Ovary (tissue), 3 donors: ENCODE data around the gene PER3.

Experiments
- EP300 ChIP-seq: sonication (generic); formaldehyde crosslinking; IDR thresholded peaks from one replicate; pipeline ENCODE4 v1.6.1; 2017; ENCODE audit warnings: antibody characterized with exemption
- POLR2A ChIP-seq: fragments of 450-650 bp; IDR thresholded peaks from one replicate; pipeline ENCODE4 v1.6.1; 2017; ENCODE audit warnings: antibody characterized with exemption, mild to moderate bottlenecking, moderate library complexity
- TF ChIP-seq, protein P1 (sequence below), 3 donors: fragments of 450-650 bp in 2 of 3; fragments of 200-600 bp in 1 of 3; IDR thresholded peaks; one replicate each; pipeline versions ENCODE4 v1.5.1 to v1.8.0; 2016 to 2022; ENCODE audit warnings: antibody characterized with exemption in 3 of 3, mild to moderate bottlenecking in 1 of 3
- donor health status: DM: no; HTN: no; CAD: no.

DNA sequence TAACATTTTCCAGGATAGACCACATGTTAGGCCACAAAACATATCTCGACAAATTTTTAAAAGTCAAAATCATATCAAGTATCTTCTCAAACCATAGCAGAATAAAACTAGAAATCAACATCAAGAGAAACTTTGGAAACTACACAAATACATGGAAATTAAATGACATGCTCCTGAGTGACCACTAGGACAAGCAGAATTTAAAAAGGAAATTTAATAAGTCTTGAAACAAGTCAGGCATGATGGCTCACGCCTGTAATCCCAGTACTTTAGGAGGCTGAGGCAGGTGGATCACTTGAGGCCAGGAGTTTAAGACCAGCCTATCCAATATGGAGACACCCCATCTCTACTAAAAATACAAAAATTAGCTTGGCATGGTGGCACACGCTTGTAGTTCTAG, 95.1 kb downstream of the PER3 start:
- TF ChIP-seq, protein P1, sequence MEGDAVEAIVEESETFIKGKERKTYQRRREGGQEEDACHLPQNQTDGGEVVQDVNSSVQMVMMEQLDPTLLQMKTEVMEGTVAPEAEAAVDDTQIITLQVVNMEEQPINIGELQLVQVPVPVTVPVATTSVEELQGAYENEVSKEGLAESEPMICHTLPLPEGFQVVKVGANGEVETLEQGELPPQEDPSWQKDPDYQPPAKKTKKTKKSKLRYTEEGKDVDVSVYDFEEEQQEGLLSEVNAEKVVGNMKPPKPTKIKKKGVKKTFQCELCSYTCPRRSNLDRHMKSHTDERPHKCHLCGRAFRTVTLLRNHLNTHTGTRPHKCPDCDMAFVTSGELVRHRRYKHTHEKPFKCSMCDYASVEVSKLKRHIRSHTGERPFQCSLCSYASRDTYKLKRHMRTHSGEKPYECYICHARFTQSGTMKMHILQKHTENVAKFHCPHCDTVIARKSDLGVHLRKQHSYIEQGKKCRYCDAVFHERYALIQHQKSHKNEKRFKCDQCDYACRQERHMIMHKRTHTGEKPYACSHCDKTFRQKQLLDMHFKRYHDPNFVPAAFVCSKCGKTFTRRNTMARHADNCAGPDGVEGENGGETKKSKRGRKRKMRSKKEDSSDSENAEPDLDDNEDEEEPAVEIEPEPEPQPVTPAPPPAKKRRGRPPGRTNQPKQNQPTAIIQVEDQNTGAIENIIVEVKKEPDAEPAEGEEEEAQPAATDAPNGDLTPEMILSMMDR (IDR thresholded peaks at IDR 0.05): no peak
- TF ChIP-seq POLR2A: no peak
- no peak for TF ChIP-seq EP300
